Activated CD4-positive, CD25-positive, alpha-beta regulatory T cell treated with anti-CD3 and anti-CD28 coated beads, Interleukin-2, amount 50 U/mL, for 72 hours (primary cell): Measurements from ENCODE around the gene RAB3C.
"Not testable (repeated sequence)": the region's sequence is repeated elsewhere in the genome, so short reads cannot be mapped to it uniquely, and the experiment has no call there.

Source experiments
- DNase-seq: peaks from one replicate; pipeline ENCODE4 v3.0.0; 2021

RAB3C gene, protein sequence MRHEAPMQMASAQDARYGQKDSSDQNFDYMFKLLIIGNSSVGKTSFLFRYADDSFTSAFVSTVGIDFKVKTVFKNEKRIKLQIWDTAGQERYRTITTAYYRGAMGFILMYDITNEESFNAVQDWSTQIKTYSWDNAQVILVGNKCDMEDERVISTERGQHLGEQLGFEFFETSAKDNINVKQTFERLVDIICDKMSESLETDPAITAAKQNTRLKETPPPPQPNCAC

DNA sequence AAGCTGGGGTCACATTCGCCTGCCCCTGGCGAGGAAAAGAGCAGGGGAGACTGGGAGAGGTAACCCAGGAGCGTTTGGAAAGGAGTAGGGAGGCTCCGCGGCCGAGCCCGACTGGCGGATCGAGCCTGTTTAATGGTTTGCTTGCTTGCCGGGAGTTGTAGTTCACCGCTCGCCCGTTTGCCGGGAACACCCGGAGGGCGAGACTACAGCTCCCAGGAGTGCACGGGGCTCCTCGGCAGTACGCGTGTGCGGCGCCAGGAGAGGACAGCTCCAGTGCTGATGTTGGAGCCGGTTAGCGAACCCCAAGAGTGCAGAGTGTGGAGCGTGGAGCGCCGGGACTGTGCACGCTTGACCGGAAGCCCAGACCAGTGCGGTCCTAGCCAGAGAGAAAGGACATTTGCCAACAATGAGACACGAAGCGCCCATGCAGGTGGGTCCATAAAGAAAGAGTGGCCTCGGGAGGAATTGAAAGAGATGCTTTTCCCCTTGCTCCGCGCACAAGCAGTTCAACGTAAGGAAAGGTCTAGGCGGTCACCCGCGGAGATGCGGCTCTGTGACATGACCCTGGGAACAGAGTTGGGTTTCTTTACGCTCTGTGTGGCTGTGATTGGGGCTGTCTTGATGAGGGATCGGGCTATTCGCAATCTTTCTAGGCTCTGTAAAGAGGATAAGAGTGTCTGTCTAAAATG lies at the start of gene RAB3C:
RAB3C (plus strand) TSS at position 273 of the 689 bp plus-strand sequence; CDS start at position 407, 134 bp downstream.
- peak; percentile 33 for DNase-seq

- not testable (repeated sequence) for DNase-seq
These were observed 40.9 kb upstream of the RAB3C start for GRCh38 chr5:58541935-58542334.

DNA sequence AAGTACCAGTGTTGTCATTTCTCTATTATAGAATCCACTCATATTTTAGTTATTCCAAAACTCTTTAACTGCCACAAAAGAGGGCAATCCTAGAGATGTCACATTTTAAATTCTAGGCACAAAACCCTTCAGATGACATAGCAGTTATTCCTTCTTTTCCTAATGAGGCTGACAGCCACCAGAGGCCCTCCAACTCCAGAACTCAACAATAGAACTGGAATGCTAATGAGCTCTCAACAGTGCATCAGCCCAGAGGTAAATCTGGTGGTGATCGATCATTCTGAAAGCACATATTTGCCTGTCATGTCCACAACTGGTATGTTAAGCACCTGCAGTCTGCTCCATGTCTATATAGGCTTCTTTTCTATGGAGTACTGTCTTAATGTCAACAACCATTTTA lies 40.2 kb upstream of the RAB3C start:
- no peak for DNase-seq

DNA sequence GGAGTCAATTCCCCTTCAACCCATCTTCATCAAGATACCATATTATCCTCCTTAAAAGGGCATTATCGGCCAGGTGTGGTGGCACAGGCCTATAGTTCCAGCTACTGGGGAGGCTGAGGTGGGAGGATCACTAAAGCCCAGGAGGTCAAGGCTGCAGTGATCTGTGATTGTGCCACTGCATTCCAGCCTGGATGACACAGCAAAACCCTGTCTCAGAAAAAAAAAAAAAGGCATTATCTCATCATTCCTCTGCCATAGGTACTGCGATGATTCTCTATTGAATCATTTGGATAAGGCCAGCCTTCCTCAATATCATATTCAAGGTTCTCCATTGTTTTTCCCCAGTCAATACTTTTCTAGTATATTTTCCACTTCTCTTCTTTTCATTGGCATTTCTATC lies 39.2 kb upstream of the RAB3C start:
- DNase-seq = no peak

- no peak for DNase-seq
These were observed 38.7 kb upstream of the RAB3C start for GRCh38 chr5:58544195-58544594.

- no peak for DNase-seq
These were observed 37.9 kb upstream of the RAB3C start for GRCh38 chr5:58544926-58545325.

GRCh38 chr5:58545912-58546311 lies 37.0 kb upstream of the RAB3C start:
- no peak for DNase-seq

DNA sequence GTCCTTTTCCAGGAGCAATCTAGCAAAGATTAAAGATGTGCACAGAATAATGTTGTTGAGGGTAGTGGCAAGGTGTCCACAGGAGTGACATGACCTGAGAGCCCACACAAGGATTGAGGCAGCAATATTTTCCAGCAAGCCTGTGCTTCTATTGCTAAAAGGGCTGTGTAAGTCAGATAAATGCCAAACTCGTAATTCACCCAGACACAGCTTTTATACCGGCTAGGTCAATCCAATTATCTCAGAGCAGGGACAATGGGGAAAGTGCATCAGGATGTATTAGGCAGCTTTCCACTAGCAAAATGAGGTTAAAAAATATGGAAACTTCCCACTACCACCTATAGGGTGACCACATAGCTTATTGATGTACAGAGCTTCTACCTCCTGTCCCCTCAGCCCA lies 34.8 kb upstream of the RAB3C start:
- no peak for DNase-seq

- DNase-seq = no peak
These were observed 31.4 kb upstream of the RAB3C start for GRCh38 chr5:58551492-58551891.

DNA sequence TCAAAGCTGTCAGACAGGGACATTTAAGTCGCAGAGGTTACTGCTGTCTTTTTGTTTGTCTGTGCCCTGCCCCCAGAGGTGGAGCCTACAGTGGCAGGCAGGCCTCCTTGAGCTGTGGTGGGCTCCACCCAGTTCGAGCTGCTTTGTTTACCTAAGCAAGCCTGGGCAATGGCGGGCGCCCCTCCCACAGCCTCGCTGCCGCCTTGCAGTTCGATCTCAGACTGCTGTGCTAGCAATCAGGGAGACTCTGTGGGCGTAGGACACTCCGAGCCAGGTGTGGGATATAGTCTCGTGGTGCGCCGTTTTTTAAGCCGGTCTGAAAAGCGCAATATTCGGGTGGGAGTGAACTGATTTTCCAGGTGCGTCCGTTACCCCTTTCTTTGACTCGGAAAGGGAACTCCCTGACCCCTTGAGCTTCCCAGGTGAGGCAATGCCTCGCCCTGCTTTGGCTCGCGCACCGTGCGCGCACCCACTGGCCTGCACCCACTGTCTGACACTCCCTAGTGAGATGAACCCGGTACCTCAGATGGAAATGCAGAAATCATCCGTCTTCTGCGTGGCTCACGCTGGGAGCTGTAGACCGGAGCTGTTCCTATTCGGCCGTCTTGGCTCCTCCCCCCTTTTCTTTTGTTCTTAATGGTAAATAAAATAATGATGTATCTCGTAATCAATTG lies 25.1 kb upstream of the RAB3C start:
- DNase-seq = not testable (repeated sequence)

DNA sequence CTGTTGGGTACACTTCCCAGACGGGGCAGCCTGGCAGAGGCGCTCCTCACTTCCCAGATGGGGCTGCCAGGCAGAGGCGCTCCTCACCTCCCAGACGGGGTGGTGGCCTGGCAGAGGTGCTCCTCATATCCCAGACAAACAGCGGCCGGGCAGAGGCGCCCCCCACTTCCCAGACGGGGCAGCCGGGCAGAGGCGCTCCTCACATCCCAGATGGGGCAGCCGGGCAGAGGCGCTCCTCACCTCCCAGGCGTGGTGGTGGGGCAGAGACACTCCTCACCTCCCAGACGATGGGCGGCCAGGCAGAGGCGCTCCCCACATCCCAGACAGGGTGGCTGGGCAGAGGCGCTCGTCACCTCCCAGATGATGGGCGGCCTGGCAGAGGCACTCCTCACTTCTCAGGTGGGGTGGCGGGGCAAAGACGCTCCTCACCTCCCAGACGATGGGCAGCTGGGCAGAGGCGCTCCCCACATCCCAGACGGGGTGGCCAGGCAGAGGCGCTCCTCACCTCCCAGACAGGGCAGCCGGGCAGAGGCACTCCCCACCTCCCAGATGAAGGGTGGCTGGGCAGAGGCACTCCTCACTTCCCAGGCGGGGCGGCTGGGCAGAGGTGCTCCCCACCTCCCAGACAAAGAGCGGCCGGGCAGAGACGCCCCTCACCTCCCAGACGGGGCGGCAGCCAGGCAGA lies 19.7 kb upstream of the RAB3C start:
- DNase-seq = not testable (repeated sequence)

GRCh38 chr5:58564043-58564832 lies 18.6 kb upstream of the RAB3C start:
- not testable (repeated sequence) for DNase-seq

- DNase-seq = no peak
These were observed 17.8 kb upstream of the RAB3C start for GRCh38 chr5:58565033-58565432.

DNA sequence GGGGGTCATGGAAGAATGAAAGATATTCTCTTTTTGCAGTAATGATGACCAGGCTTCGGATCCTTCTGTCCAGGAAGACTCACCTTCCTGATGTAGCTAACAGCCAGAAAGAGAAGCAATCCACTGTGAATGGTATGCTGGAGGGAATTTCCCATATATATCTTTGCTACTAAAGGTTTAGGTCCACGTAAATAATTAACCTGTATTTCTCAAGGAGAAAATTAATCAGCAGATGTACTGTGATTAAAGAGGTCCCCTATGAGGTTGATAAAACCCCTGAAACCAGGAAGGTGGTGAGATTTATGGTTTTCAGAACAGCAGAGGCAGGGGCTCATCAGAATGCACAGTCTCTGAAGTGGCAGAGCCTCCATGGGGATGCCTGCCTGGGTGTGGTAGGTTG lies 11.4 kb upstream of the RAB3C start:
- DNase-seq = no peak

- DNase-seq = not testable (repeated sequence)
These were observed 9.9 kb upstream of the RAB3C start for GRCh38 chr5:58572973-58573372.

DNA sequence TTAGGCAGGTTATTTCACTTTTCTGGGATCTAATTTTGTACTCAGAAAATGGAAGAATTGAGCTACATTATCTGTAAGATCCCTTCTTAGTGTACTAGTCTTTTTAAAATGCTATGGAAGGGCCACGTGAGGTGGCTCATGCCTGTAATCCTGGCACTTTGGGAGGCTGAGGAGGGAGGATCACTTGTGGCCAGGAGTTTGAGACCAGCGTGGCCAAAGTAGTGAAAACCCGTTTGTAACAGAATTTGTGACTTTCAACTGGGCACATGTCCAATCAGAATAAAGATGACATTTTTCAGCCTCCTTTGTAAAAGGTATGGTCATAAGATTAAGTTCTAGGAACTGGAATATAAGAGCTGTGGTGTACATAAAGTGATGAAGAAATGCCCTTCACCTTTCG lies 3.1 kb upstream of the RAB3C start:
- no peak for DNase-seq

- no peak for DNase-seq
These were observed 664 bp upstream of the RAB3C start for GRCh38 chr5:58582019-58582802.

DNA sequence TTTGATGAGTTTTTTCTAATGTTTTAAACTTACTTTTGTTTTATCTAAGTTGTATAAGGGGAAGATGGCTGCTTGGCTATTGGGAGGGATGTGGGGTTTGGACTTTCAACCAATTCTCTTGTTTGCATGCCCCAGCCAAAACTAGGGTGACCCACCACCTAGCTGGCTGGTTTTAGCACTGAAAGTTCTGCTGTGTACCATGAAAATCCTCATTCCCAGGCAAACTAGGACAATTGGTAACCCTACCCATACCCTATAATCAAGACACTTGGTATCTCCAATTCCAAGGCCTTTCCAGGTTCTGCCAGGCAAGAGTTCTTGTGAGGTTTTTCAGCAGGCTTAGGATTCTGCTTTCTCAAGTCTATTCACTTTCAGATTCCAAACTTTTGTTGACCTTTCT lies 13.1 kb downstream of the RAB3C start:
- DNase-seq = no peak

- DNase-seq = no peak
These were observed 15.6 kb downstream of the RAB3C start for GRCh38 chr5:58598440-58598839.

DNA sequence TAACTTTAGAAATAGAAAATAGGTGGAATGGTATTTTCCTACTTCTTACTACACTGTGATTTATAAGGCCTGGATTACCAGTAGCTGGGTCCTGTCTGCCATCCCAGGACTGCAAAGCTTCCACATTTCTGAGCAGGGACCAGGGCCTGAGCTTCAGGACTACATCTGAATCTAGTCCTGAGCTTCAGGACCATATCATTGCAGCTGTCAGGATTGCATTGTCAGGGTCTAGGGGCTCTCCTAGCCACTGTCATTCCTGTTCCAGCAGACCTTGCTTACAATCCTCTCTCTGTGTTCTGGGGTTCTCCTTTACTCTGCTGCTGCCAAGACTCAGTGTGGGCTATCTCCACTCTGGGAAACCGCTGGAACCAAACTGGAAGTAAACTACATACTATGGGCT lies 16.3 kb downstream of the RAB3C start:
- no peak for DNase-seq

DNA sequence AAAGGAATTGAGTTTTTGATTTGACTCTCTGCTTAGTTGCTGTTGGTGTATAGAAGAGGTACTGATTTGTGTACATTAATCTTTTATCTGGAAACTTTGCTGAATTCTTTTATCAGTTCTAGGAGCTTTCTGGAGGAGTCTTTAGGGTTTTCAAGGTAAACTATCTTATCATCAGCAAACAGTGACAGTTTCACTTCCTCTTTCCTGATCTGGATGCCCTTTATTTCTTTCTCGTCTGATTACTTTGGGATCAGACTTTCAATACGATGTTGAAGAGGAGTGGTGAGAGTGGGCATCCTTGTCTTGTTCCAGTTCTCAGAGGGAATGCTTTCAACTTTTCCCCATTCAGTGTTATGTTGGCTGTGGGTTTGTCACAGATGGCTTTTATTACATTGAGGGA lies 17.7 kb downstream of the RAB3C start:
- DNase-seq = not testable (repeated sequence)

DNA sequence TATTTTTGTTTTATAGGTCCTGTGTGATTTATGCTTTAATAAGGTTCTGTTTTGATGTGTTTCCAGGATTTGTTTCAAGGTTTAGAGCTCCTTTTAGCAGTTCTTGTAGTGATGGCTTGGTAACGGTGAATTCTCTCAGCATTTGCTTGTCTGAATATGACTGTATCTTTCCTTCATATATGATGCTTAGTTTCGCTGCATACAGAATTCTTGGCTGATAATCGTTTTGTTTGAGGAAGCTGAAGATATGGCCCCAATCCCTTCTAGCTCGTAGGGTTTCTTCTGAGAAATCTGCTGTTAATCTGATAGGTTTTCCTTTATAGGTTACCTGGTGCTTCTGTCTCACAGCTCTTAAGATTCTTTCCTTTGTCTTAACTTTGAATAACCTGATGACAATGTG lies 20.0 kb downstream of the RAB3C start:
- DNase-seq = not testable (repeated sequence)
